WERI-Rb-1 (cell line): ENCODE results near the gene MORN2.

ENCODE experiments used
- DNase-seq: peaks from one replicate; pipeline ENCODE4 v3.0.0-alpha.2; 2020
- H3K27ac ChIP-seq: fragments of 250-450 bp; sonication (Bioruptor Pico); 2 replicates; pipeline ENCODE4 v1.5.1; 2020; ENCODE audit warnings: mild to moderate bottlenecking, moderate library complexity
- H3K27me3 ChIP-seq: fragments of 250-450 bp; sonication (Bioruptor Pico); 2 replicates; pipeline ENCODE4 v1.5.1; 2021; ENCODE audit warnings: mild to moderate bottlenecking, low read depth, moderate library complexity; ENCODE audit not compliant: insufficient read depth, severe bottlenecking
- H3K36me3 ChIP-seq: fragments of 250-450 bp; sonication (Bioruptor Pico); 2 replicates; pipeline ENCODE4 v1.5.1; 2020; ENCODE audit warnings: mild to moderate bottlenecking, moderate library complexity
- H3K4me3 ChIP-seq: 2 replicates; pipeline ENCODE4 v1.5.1; 2011; ENCODE audit warnings: low read depth, mild to moderate bottlenecking, control low read depth, low read length
- H3K9me3 ChIP-seq: fragments of 250-450 bp; sonication (Bioruptor Pico); 2 replicates; pipeline ENCODE4 v1.5.1; 2021; ENCODE audit warnings: mild to moderate bottlenecking, moderate library complexity; ENCODE audit not compliant: severe bottlenecking
- TF ChIP-seq, protein P1 (sequence below): IDR thresholded peaks from 2 replicates; pipeline ENCODE4 v1.5.1; 2011; ENCODE audit warnings: low read depth, mild to moderate bottlenecking, control low read depth, inconsistent platforms, low read length

MORN2 gene

GRCh38 chr2:38866773-38867443 lies 8.9 kb upstream of the MORN2 start:
- Histone ChIP-seq H3K9me3 (peaks cover 11% of the 10 kb centered on the region), H3K4me3 (no peak overlapping the region), H3K36me3 (peaks cover 29% of the 10 kb centered on the region), H3K27ac (no peak overlapping the region), H3K27me3 (no peaks in the 10 kb centered on the region)
- no peak for DNase-seq
- TF ChIP-seq, protein P1, sequence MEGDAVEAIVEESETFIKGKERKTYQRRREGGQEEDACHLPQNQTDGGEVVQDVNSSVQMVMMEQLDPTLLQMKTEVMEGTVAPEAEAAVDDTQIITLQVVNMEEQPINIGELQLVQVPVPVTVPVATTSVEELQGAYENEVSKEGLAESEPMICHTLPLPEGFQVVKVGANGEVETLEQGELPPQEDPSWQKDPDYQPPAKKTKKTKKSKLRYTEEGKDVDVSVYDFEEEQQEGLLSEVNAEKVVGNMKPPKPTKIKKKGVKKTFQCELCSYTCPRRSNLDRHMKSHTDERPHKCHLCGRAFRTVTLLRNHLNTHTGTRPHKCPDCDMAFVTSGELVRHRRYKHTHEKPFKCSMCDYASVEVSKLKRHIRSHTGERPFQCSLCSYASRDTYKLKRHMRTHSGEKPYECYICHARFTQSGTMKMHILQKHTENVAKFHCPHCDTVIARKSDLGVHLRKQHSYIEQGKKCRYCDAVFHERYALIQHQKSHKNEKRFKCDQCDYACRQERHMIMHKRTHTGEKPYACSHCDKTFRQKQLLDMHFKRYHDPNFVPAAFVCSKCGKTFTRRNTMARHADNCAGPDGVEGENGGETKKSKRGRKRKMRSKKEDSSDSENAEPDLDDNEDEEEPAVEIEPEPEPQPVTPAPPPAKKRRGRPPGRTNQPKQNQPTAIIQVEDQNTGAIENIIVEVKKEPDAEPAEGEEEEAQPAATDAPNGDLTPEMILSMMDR = no peak

DNA sequence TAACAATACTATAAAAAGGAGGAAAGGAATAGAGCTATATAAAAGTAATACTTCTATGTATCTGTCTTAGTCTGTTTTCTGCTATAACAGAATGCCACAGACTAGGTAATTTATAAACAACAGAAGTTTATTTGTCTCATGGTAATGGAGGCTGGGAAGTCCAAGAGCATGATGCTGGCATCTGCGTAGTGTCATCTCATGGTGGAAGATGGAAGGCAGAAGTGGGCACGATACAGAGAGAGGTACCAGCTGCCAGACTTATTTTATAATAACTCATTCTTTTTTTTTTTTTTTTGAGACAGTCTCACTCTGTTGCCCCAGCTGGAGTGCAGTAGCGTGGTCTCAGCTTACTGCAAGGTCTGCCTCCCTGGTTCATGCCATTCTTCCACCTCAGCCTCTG lies 4.3 kb upstream of the MORN2 start:
- Histone ChIP-seq H3K9me3 (peaks cover 11% of the 10 kb centered on the region), H3K27ac (no peak overlapping the region), H3K36me3 (peaks cover 13% of the 10 kb centered on the region), H3K4me3 (no peak overlapping the region), H3K27me3 (no peaks in the 10 kb centered on the region)
- no peak for DNase-seq
- TF ChIP-seq, protein P1 = no peak

- no peaks in the 10 kb centered on the region for H3K36me3 ChIP-seq
- TF ChIP-seq, protein P1 = no peak
- no peak overlapping the region for H3K4me3 ChIP-seq
- no peaks in the 10 kb centered on the region for H3K27me3 ChIP-seq
- DNase-seq = no peak
- H3K9me3 ChIP-seq = peaks cover 11% of the 10 kb centered on the region
- no peak overlapping the region for H3K27ac ChIP-seq
Measured at GRCh38 chr2:38873763-38874162, 2.0 kb upstream of the MORN2 start.

DNA sequence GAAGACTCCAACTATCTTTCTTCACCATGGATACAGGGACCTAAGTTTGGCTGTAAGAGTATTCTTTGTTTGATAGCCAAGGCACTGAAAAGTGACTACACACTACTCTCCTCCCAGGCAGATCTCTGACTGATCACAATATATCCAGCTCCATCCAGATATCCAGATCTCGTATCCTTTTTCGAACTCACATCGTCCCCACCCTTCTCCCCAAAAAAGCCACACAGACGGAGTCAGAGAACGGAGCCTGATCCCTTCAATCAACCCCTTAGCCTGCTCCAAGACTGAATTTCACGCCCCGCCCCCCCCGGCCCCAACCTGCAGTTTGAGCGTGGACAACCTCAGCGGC lies 575 bp upstream of the MORN2 start:
- Histone ChIP-seq H3K4me3 (peak overlapping the region; percentile 90), H3K36me3 (no peaks in the 10 kb centered on the region), H3K27ac (peak overlapping the region; percentile 49), H3K27me3 (no peaks in the 10 kb centered on the region), H3K9me3 (peaks cover 2% of the 10 kb centered on the region)
- no peak for DNase-seq
- TF ChIP-seq, protein P1 = no peak

GRCh38 chr2:38876407-38876806 lies 631 bp downstream of the MORN2 start:
- Histone ChIP-seq H3K27ac (no peak overlapping the region; the same call in 1 of the 2 replicates), H3K9me3 (no peaks in the 10 kb centered on the region), H3K27me3 (no peaks in the 10 kb centered on the region), H3K4me3 (peak overlapping the region; percentile 90), H3K36me3 (no peaks in the 10 kb centered on the region)
- no peak for DNase-seq
- TF ChIP-seq, protein P1 = no peak

- no peak overlapping the region for H3K27ac ChIP-seq
- peaks cover 5% of the 10 kb centered on the region for H3K9me3 ChIP-seq
- TF ChIP-seq, protein P1 = no peak
- no peak for DNase-seq
- no peaks in the 10 kb centered on the region for H3K36me3 ChIP-seq
- H3K27me3 ChIP-seq = no peaks in the 10 kb centered on the region
- H3K4me3 ChIP-seq = no peak overlapping the region
Measured at GRCh38 chr2:38886063-38886462, 10.3 kb downstream of the MORN2 start.
